ENCODE measurements around the gene GAD1.

The GAD1 gene

GRCh38 chr2:170818036-170818751 is 1.5 kb downstream of the GAD1 start:
- no peak for DNase-seq (ENCODE audit: low read depth)

- DNase-seq (ENCODE audit: low read depth), result no peak
These were observed 2.2 kb downstream of the GAD1 start for GRCh38 chr2:170818752-170819470.

GRCh38 chr2:170819680-170820664 is 3.3 kb downstream of the GAD1 start:
- DNase-seq (ENCODE audit: low read depth), result no peak

- no peak for DNase-seq (ENCODE audit: low read depth)
These were observed 4.3 kb downstream of the GAD1 start for GRCh38 chr2:170820757-170821530.

- no peak for DNase-seq (ENCODE audit: low read depth)
These were observed 5.0 kb downstream of the GAD1 start for GRCh38 chr2:170821531-170822289.

GRCh38 chr2:170822290-170823087 is 5.8 kb downstream of the GAD1 start:
- no peak for DNase-seq (ENCODE audit: low read depth)

GRCh38 chr2:170823088-170823897 is 6.6 kb downstream of the GAD1 start:
- no peak for DNase-seq (ENCODE audit: low read depth)

- DNase-seq (ENCODE audit: low read depth), result no peak
These were observed 7.2 kb downstream of the GAD1 start for GRCh38 chr2:170823898-170824215.

GRCh38 chr2:170824526-170825015 is 7.9 kb downstream of the GAD1 start:
- DNase-seq (ENCODE audit: low read depth), result no peak

GRCh38 chr2:170827841-170828532 is 11.3 kb downstream of the GAD1 start:
- DNase-seq (ENCODE audit: low read depth), result no peak

- no peak for DNase-seq (ENCODE audit: low read depth)
These were observed 11.8 kb downstream of the GAD1 start for GRCh38 chr2:170828533-170828916.

GRCh38 chr2:170829036-170829435 is 12.3 kb downstream of the GAD1 start:
- no peak for DNase-seq (ENCODE audit: low read depth)

GRCh38 chr2:170830166-170830565 is 13.5 kb downstream of the GAD1 start:
- no peak for DNase-seq (ENCODE audit: low read depth)

- no peak for DNase-seq (ENCODE audit: low read depth)
These were observed 14.4 kb downstream of the GAD1 start for GRCh38 chr2:170831115-170831514.

- no peak for DNase-seq (ENCODE audit: low read depth)
These were observed 19.3 kb downstream of the GAD1 start for GRCh38 chr2:170836027-170836426.

- DNase-seq (ENCODE audit: low read depth), result no peak
These were observed 24.1 kb downstream of the GAD1 start for GRCh38 chr2:170840717-170841210.

- no peak for DNase-seq (ENCODE audit: low read depth)
These were observed 26.1 kb downstream of the GAD1 start for GRCh38 chr2:170842785-170843184.

GRCh38 chr2:170843656-170844055 is 27.0 kb downstream of the GAD1 start:
- no peak for DNase-seq (ENCODE audit: low read depth)
